HT-29 (cell line): ENCODE data around the gene NIPA2. TPM values are rescaled to one million over a fixed set of nuclear protein-coding genes. Genes with fewer than 3 reads are reported as not detected.

Source experiments
- DNase-seq: peaks from one replicate; pipeline ENCODE4 v3.0.0-alpha.2; 2015; ENCODE audit warnings: low spot score
- total RNA-seq: library from RNA; depleted of rRNA; stranded (reverse); fragments of >200 nt; shearing (Covaris generic); gene quantifications from 2 replicates; pipeline ENCODE4 v1.2.3, GENCODE V29; 2014

Gene NIPA2
- total RNA-seq, 1 experiment from 2014 or later = 174 TPM

DNA sequence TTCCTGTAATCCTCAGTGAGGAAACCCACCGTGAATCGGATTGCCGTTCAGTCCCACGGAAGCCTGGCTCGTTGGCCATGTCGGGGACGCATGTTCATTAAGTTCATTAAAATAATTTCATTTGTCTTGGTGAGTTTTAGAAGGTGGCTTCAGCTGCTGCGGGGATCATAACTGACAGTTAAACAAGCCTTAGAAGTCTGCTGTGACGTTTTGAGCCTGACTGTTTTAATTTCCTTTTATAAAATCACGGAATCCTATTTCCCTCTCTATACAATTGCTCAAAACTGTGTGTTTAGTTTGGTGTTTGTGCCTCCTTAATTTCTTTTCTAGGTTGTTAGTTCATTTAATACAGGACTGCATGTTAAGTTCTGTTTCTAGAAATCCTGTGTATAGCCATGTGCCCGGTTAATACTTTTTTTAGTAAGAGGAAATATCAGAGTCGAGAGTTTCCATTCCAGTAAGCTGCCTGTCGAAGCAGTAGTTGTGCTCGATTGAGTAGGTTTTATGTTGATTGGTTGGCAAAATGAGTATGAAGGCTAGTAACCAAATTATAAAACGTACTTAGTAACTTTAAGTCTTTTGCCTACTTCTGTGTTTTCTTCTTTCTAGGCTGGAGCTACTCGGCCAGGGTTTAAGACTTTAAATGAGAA is 705 bp downstream of the NIPA2 start:
- DNase-seq = peak; percentile 58

DNA sequence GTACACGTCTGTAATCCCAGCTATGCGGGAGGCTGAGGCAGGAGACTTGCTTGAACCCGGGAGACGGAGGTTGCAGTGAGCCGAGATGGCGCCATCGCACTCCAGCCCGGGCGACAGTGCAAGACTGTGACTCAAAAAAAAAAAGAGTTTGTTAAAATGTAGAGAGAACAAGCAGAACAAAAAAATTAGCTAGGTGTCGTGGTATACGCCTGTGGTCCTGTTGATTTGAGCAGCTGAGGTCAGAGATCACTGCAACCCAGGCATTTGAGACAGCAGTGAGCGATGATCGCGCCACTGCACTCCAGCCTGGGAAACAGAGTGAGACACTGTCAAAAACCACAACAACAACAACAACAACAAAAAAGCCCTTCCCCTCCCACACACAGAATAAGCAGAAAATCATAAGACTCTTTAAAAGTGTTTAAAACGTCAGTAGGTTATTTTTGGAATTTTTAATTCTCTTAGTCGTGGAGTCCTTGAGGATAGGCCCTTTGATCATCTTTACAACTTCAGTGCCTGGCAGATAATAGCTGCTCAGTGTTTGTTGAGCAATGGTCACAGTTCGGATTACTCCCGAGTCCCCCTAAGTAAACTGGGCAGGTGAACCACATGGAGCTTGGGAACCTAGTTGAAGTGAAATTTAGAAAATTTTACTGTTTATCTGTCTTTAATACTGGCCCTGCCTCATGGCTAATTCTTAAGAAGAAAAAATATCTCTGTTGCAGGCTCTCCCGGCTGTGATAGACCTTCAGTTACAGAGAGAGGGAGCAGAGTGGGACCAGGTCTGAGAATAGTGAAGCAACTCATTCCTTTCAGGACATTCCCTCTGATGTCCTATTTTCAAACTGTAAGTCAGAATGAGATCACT is 6.2 kb downstream of the NIPA2 start:
- DNase-seq = no peak

DNA sequence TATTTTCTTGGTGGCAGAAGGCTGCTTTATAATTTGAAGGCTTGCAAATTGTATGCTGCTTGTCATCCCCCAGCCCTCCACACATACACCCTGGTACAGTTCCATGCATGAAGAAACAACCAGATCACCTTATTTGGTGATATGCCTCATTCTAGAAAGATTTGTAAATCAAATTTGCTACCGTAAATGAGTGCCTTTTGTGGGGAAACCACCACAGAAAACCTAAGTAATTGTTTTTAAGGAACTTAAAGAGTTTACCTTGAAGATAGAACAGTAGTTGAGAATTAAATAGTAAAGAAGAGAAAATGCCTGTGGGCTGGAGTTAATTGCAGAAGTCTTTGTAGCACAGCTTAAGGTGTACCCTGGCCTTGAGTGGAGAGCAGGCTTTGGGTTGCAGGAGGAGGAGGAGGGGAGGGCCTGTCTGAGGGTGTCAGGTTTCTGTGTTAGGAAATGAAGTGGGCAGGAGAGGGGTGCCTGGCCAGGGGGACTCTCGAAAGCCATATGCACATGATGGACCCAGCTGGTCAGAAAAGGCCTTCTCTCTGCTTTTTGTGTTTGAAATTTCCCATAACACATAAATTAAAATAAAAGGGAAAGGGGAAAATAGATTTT is 6.9 kb downstream of the NIPA2 start:
- no peak for DNase-seq

DNA sequence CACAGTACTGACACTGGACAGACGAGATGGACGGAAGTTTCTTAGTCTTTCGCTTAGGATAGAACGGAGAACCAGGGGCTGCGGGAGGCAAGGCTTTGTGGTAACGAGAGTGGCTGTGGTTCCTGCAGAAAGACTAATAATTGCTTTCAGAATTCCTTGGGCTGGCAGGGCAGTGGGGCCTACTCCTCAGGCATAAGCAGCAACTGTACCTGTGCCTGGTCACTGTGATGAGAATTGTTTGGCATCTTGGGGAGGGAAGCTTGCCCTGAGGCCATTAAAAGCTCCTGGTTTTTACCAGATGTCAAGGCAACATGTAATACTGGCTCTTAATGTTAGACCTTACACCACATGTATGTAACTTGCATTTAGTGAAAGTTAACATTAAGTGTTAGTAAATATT is 7.6 kb downstream of the NIPA2 start:
- no peak for DNase-seq

DNA sequence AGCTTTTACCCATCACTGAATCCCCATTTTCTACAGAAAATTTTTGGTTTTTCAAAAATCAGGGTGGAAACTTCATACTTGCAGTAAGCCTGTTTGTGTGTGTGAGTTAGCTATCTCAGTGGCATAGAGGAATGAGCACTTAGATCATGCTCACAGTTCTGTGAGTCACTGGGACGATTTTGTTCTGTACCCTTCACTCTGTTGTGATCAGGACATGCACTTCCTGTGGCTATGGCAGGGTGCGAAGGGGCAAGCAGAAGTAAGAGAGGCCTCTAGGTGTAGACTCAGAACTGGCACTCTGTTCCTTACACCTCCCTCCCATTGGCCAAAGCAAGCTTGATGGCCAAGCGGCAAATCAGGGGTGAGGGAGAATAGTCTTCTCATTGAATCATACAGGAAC is 11.6 kb downstream of the NIPA2 start:
- DNase-seq = no peak

DNA sequence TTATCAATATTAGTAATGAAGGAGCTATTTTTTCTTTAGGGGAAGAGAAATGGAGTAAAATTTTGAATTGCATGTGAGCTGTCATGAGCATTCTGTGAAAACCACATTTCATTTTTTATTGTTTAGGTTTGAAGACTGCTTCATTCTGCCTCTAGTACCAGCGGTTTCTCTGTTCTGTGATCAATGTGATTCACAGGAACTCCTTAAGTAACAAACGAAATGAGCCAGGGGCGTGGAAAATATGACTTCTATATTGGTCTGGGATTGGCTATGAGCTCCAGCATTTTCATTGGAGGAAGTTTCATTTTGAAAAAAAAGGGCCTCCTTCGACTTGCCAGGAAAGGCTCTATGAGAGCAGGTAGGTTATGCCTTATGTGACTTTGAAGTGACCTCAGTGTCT is 13.0 kb downstream of the NIPA2 start:
- DNase-seq = no peak

DNA sequence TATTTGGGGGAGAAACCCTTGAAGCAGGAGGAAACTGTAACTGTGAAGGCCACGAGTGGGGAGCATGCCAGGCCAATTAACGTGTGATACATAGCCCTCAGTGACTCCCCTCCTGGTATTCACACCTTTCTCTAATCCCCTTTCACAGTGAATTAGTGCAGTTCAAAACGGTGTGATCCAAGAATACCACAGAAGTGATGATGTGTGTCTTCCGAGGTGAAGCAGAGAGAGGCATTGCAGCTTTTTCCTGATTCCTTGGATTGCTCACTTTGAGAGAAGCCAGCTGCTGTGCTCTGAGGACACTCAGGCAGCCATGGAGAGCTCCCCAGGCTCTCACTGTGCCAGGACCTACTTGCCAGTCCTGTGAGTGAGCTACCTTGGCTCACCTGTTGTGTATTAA is 17.3 kb downstream of the NIPA2 start:
- no peak for DNase-seq

DNA sequence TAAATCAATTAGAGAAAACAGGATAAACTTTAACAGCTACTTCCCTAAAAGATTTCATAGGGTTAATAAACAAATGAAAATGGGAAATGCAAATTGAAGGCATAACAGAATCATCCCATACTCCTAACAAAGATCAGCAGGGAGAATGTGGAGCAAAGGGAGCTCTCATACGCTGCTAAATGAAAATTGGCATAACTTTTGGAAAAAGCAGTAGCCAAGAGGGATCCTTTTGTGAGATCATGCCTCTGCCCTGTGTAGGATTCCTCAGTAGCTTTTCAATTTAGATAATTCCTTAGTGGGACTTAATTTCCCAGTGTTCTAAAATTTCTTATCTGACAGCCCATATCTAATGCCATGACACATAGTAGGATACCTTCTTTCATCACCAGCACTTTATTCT is 18.2 kb downstream of the NIPA2 start:
- no peak for DNase-seq

DNA sequence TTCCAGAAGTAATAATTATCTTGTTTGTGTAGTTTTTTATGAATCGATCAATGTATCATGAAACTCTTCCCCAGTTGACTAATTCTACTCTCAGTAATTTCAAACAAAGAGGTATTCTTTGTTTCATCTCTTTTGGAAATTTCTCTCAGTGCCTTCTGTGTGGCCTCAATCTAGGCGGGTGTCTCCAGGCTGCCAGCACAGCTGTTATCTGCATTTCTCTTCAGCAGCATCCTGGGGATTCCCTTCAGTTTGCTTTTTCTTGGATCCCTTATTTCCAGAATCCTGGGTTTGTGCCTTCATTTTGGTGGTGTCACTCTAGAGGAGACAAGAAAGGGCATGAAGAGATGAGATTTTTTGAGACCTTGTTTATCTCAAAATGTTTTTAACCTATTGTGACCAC is 22.7 kb downstream of the NIPA2 start:
- DNase-seq = no peak

DNA sequence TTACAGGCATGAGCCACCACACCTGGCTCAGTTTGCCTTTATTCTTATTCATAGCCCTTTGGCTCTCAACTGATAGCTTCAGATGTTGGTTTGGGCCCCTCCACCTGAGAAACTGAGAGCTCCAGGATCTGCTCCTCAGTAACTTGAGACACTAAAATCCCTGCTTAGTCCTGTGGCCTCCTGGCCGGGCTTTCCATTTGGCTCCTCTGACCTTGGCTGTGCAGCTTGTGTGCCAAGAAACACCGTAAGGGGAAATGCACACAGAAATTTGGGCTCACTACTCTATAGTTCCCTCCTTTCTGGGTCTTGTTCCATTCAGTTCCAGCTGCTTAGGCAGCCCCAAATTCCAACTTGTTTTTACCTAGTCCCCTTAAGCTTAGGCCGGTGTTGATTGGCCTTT is 24.9 kb downstream of the NIPA2 start:
- no peak for DNase-seq

DNA sequence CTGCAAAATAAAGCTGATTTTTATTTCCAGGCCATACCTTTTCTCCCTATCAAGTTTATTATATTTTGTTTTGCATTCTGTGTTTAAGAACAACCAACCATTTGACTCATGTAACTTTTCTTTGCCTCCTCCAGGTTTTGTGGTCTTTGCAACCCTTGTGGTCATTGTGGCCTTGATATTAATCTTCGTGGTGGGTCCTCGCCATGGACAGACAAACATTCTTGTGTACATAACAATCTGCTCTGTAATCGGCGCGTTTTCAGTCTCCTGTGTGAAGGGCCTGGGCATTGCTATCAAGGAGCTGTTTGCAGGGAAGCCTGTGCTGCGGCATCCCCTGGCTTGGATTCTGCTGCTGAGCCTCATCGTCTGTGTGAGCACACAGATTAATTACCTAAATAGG is 27.6 kb downstream of the NIPA2 start:
- no peak for DNase-seq

DNA sequence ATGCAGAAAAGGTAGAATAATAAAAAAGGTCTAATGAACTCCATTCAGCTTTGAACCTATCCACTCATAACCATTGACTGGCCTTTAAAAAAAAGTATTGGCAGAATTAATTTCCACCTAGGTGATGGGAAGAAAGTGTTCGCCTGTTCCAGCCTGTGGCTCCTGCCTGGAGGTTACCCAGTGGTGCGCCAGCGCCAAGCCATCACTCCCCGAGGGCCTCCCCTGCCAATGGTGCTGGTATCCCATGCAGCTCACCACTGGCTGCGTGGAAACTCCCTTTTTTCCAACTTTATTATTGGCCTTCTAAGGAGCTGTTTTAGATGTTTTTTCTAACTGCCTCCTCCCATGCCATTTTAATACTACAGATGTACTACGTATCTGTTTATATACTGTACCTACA is 29.4 kb downstream of the NIPA2 start:
- DNase-seq = no peak

DNA sequence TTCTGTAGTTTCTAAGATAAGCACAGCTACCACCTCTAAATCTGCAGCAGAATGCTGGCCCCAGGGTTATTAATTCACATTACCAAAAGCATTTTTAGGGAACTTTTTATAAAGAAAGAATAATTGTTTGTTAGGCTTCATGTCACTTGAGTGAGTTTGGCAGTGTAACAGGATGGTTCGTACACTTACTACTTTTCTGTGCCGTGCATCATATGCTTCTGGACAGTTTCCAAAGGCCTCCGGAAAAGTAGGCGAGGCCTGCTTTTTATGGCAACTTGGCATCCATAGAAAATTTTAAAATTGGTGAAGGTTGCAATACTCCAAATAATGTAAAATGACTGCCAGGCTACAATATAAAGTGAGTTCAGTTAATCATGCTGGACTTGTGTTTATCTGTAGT is 30.0 kb downstream of the NIPA2 start:
- DNase-seq = no peak

DNA sequence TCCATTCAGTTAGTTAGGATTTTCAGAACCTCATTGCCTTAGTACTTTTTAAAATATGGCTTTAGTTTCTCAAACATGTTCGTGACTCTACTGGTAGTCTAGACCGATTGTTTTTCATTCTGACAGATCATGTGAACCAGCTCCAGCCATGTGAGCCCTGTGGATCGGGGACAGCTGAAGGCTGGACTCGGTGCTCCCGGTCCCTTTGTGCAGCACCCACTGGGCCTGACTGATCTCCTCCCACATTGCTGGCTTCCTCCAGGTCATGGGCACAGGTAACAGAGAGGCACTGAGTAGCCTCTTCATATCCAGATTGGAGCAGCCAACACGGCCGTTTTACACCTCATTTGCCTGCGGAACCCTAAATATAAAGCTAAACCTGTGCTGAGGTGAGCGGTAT is 30.5 kb downstream of the NIPA2 start:
- DNase-seq = no peak

DNA sequence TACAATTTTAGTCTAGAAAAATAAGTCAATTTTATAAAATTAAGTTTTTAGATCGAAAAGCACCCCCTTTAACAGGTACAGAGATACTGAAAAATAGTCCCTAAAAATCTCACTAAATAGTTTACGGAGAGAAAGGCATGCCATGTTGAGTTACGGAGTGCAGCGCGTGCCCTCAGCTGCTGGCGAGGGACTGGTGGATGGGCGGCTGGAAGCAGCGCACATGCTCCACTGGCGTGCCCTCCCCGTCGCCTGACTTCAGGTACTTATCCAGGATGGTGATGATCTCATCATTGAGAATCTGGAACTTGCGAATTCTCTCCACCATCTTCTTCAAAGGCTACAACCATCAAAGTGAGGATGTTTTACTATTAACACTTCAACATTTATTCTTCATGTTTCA is 31.4 kb downstream of the NIPA2 start:
- DNase-seq = no peak

DNA sequence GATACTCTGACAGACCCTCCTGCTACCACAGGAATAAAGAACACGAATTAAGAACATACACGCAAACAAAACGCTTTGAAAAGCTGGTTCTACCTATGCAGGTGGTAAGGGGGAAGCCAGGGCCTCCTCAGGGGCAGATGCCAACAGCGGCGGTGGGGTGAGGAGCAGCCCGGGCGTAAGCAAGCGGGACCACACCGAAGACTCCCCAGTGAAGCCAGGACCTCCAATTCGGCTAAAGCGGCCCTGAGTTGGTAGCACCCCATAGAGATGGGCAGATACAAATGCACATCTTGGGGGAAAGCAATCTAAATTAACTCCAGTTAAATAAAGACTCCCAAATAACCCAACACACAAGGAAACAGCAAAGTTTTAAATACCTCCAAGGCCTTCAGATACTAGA is 32.4 kb downstream of the NIPA2 start:
- DNase-seq = no peak

DNA sequence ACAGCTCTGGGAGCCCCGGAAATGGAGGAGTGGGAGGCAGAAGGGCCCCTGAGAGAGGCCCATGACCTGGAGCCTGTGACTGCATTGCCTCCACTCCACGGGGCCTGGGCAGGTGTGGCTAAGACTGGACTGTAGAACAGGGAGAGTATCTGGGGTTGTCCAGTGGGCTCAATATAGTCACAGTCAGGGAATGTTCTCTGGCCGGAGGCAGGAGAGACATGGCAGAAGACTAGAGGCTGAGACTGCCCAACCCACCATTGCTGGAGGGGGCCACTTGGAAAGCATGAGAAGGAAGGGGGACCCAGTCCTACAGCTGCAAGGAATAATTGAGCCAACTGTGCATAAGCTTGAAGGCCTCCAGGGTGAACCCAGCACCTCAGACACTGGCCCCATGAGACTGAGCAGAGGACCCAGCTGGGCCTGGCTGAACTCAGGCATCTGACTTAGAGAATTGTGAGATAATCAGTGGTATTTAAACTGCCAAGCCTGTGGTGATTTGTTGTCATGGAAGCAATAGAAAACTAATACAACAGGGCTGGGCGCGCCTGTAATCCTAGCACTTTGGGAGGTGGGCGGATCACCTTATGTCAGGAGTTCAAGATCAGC is 33.1 kb downstream of the NIPA2 start:
- DNase-seq = no peak

DNA sequence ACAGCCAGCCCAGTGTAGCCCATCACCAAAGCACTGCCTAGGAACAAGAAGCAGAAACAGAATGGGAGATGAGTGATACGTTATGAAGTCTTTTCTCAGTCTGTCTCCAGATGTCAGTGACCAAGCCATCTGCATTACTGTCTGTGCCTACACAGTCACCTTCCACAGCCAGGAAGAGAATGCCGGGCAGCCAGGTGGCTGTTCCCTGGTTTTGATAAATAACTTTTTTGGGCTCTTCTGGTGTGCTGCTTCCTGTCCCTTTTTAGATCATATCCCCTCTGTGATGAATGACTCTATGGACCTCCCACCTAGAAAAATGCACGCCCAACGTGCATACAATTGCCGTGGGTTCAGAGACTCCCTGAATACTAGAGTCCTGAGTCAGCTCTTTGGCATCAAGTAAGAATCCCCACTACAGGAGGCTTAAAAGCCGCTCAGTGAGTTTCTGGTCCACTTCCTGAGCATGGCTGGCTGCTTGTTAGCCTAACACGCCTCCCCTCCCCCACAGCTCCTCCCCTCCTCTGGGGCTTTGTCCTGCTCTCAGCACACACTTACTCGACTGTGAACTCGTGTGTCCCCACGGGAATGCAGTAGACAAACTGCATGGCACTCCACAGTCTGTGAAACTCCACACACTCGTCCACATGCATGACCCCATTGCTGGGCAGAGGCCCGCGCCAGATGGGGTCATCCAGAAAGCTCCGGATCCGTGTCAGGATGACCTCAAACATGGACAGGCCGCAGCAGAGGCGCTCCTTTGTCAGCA is 34.7 kb downstream of the NIPA2 start:
- DNase-seq = no peak

DNA sequence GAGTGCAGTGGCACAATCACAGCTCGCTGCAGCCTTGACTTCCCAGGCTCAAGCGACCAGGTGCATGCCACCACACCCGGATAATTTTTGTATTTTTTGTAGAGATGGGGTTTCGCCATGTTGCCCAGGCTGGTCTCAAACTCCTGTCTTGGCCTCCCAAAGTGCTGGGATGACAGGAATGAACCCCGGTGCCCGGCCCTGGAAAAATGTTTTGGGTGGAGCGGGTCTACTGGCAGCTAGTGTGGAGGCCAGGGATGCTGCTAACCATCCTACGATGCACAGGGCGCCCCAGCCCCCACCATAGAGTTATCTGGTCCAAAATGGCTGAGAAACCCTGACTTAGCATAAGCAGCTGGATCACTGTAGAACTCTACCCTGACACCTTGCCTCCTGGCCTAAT is 35.4 kb downstream of the NIPA2 start:
- no peak for DNase-seq

DNA sequence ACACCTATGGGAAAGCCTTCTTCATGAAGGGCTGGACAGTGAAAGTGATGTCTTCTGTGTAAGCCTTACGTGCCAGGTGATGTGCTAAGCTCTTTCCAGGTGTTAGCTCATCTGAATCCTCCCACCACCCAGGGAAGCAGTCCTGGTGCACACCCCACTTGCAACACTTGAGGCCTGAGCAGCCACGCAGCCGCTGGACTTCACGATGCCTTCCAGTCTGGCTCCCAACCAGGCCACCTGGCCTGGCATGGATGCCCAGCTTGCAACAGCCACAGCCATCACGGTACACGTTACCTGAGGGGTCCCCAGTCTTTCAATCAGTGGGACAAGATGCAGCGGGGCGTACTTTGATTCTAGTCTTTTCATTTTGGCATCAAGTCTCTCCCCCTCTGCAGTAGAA is 35.8 kb downstream of the NIPA2 start:
- no peak for DNase-seq

DNA sequence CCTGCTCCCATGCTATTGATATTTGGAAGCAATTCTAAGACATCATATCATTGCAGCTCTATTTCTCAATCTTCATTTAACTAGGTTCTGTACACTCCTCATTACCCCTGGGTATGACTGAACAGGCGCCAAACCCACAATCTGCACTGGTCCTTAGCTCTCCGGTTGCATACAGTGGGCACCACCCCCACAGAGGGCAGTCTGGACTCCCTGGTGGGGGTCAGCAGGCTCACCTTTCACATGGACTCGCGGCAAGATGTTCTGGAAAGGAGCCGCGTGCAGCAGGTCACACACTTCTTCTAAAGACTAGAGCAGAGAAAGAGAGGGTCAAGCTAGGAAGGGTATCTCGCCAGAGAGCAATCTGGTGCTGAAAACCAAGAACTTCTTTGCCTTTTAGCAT is 36.5 kb downstream of the NIPA2 start:
- DNase-seq = no peak

DNA sequence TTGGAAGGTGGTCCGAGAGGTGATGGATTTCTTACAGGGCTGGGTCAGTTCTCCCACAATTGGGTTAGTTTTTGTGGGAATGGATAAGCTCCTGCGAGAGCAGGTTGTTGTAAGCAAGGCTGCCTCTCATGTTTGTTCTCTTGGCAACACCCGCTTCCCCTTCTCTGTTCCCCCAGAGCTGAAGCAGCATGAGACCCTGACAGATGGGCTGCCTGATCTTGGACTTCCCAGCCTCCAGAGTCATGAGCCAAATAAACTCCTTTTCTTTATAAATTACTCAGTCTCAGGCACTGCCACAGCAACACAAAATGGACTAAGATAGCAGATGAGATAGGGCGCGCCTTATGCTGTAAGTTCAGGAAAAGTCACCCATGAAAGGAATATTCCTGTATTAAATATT is 38.7 kb downstream of the NIPA2 start:
- no peak for DNase-seq
